ENCODE data around the gene OLIG1.

DNA sequence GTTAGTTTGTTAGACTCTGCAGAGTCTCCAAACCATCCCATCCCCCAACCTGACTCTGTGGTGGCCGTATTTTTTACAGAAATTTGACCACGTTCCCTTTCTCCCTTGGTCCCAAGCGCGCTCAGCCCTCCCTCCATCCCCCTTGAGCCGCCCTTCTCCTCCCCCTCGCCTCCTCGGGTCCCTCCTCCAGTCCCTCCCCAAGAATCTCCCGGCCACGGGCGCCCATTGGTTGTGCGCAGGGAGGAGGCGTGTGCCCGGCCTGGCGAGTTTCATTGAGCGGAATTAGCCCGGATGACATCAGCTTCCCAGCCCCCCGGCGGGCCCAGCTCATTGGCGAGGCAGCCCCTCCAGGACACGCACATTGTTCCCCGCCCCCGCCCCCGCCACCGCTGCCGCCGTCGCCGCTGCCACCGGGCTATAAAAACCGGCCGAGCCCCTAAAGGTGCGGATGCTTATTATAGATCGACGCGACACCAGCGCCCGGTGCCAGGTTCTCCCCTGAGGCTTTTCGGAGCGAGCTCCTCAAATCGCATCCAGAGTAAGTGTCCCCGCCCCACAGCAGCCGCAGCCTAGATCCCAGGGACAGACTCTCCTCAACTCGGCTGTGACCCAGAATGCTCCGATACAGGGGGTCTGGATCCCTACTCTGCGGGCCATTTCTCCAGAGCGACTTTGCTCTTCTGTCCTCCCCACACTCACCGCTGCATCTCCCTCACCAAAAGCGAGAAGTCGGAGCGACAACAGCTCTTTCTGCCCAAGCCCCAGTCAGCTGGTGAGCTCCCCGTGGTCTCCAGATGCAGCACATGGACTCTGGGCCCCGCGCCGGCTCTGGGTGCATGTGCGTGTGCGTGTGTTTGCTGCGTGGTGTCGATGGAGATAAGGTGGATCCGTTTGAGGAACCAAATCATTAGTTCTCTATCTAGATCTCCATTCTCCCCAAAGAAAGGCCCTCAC lies 44.2 kb upstream of the OLIG1 start, which contains the start of gene OLIG2:
- TF ChIP-seq, protein P1, sequence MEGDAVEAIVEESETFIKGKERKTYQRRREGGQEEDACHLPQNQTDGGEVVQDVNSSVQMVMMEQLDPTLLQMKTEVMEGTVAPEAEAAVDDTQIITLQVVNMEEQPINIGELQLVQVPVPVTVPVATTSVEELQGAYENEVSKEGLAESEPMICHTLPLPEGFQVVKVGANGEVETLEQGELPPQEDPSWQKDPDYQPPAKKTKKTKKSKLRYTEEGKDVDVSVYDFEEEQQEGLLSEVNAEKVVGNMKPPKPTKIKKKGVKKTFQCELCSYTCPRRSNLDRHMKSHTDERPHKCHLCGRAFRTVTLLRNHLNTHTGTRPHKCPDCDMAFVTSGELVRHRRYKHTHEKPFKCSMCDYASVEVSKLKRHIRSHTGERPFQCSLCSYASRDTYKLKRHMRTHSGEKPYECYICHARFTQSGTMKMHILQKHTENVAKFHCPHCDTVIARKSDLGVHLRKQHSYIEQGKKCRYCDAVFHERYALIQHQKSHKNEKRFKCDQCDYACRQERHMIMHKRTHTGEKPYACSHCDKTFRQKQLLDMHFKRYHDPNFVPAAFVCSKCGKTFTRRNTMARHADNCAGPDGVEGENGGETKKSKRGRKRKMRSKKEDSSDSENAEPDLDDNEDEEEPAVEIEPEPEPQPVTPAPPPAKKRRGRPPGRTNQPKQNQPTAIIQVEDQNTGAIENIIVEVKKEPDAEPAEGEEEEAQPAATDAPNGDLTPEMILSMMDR (IDR thresholded peaks at IDR 0.05), result no peak
- no peak for TF ChIP-seq ZFX (IDR thresholded peaks at IDR 0.05; ENCODE audit: borderline replicate concordance)

Measured in 22Rv1 (cell line).